PC-9 (cell line): Measurements from ENCODE around the gene GSTO2. TPM values are rescaled to one million over a fixed set of nuclear protein-coding genes. Genes with fewer than 3 reads are reported as not detected.

Experiments
- microRNA-seq: library from miRNA; unstranded; fragments of <30 nt; microRNA quantifications from one replicate; pipeline ENCODE4 v1.2.0, GENCODE V29; 2021; ENCODE audit warnings: borderline number of aligned reads, borderline replicate concordance
- total RNA-seq: library from RNA; stranded (reverse); gene quantifications from 2 replicates; pipeline ENCODE4 v1.2.3, GENCODE V29; 2021

Gene GSTO2
- total RNA-seq, 1 experiment from 2014 or later: 3.3 TPM

Small RNA genes within 50 kb of the gene (microRNA-seq; reads per million reads assigned to microRNA genes)
- gene MIR4482: not detected

Other genes with a start within 250 kb of the GSTO2 start
- 31.6 and 41.3 TPM in 2 replicates for gene COL17A1, start 183.3 kb upstream of the GSTO2 start, total RNA-seq
- 4.3 TPM in 2 replicates for gene SFR1, start 147.0 kb upstream of the GSTO2 start, total RNA-seq
- gene CFAP43, start 36.8 kb upstream of the GSTO2 start, total RNA-seq: 6.0 and 7.1 TPM in 2 replicates
- gene GSTO1, start 14.3 kb upstream of the GSTO2 start, total RNA-seq: 71.0 and 77.3 TPM in 2 replicates
- 6.7 and 8.5 TPM in 2 replicates for gene ITPRIP, start 69.3 kb downstream of the GSTO2 start, total RNA-seq
- 0.15 and 0.31 TPM in 2 replicates for gene CFAP58, start 84.6 kb downstream of the GSTO2 start, total RNA-seq